C4-2B (cell line): Measurements from ENCODE around the gene CNN3.

Experiments used
- ZFX ChIP-seq: fragments of 450-650 bp; IDR thresholded peaks from 2 replicates; pipeline ENCODE4 v1.6.1; 2017
- TF ChIP-seq, protein P1 (sequence below): fragments of 450-650 bp; conservative IDR thresholded peaks from 2 replicates; pipeline ENCODE4 v1.5.1; 2017; ENCODE audit warnings: mild to moderate bottlenecking

DNA sequence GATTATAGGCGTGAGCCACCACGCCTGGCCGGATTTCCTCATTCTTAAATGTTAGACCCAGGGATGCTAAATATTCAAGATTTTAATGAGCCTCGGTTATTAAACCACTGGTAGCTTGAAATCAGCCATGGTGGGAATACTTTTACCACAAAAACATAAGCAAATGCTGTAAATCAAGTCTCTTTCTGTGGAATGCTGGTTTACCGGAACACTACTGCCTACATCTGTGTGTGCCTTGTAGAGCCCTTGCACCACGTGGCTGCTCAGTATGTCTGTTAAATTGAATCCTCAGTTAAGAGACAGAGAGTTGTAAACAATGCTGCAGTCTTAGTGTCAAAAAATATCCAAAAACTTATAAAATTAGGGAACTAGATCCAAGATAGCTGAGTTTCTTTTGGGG is 26.8 kb upstream of the CNN3 start:
- TF ChIP-seq, protein P1, sequence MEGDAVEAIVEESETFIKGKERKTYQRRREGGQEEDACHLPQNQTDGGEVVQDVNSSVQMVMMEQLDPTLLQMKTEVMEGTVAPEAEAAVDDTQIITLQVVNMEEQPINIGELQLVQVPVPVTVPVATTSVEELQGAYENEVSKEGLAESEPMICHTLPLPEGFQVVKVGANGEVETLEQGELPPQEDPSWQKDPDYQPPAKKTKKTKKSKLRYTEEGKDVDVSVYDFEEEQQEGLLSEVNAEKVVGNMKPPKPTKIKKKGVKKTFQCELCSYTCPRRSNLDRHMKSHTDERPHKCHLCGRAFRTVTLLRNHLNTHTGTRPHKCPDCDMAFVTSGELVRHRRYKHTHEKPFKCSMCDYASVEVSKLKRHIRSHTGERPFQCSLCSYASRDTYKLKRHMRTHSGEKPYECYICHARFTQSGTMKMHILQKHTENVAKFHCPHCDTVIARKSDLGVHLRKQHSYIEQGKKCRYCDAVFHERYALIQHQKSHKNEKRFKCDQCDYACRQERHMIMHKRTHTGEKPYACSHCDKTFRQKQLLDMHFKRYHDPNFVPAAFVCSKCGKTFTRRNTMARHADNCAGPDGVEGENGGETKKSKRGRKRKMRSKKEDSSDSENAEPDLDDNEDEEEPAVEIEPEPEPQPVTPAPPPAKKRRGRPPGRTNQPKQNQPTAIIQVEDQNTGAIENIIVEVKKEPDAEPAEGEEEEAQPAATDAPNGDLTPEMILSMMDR, result no peak
- TF ChIP-seq ZFX, result no peak
